GM20000 (cell line): ENCODE results near the gene NXPH2.
"Not testable (repeated sequence)": the region's sequence is repeated elsewhere in the genome, so short reads cannot be mapped to it uniquely, and the experiment has no call there.

Source experiments
- DNase-seq: peaks from one replicate; pipeline ENCODE4 v3.0.0; 2012; ENCODE audit warnings: low spot score
- CTCF ChIP-seq: IDR thresholded peaks from 2 replicates; pipeline ENCODE4 v1.5.1; 2012; ENCODE audit warnings: mild to moderate bottlenecking, control low read depth; ENCODE audit errors: extremely low read depth, missing control alignments

Gene NXPH2

GRCh38 chr2:138762533-138762932 is 17.7 kb downstream of the NXPH2 start:
- no peak for TF ChIP-seq CTCF
- no peak for DNase-seq

GRCh38 chr2:138760676-138761075 is 19.5 kb downstream of the NXPH2 start:
- TF ChIP-seq CTCF: no peak
- DNase-seq: no peak

GRCh38 chr2:138757384-138757783 is 22.8 kb downstream of the NXPH2 start:
- DNase-seq: no peak
- TF ChIP-seq CTCF: no peak

GRCh38 chr2:138752197-138752956 is 27.8 kb downstream of the NXPH2 start:
- no peak for TF ChIP-seq CTCF
- DNase-seq: no peak

GRCh38 chr2:138744713-138745112 is 35.5 kb downstream of the NXPH2 start:
- TF ChIP-seq CTCF: no peak
- no peak for DNase-seq

GRCh38 chr2:138742441-138743057 is 37.6 kb downstream of the NXPH2 start:
- TF ChIP-seq CTCF: no peak
- no peak for DNase-seq

- DNase-seq: no peak
- TF ChIP-seq CTCF: no peak
These were observed 38.3 kb downstream of the NXPH2 start for GRCh38 chr2:138741851-138742250.

GRCh38 chr2:138737009-138737554 is 43.1 kb downstream of the NXPH2 start:
- not testable (repeated sequence) for DNase-seq
